Osteoblast (primary cell): ENCODE results near the gene CDKN2AIP. TPM values are rescaled to one million over a fixed set of nuclear protein-coding genes. Genes with fewer than 3 reads are reported as not detected.

ENCODE experiments used
- DNase-seq: peaks from one replicate; pipeline ENCODE4 v3.0.0; 2011; ENCODE audit warnings: low spot score, mixed read lengths; ENCODE audit not compliant: insufficient read length; ENCODE audit errors: missing footprints
- H2AFZ ChIP-seq: 2 replicates; pipeline ENCODE4 v1.6.0; 2011; ENCODE audit warnings: mild to moderate bottlenecking, low read length
- H3K27ac ChIP-seq: 2 replicates; pipeline ENCODE4 v1.5.1; 2011; ENCODE audit warnings: mild to moderate bottlenecking, low read depth, low read length, moderate library complexity
- H3K27me3 ChIP-seq: 2 replicates; pipeline ENCODE4 v1.6.0; 2012; ENCODE audit warnings: mild to moderate bottlenecking, control low read depth, inconsistent platforms, low read length, moderate library complexity; ENCODE audit not compliant: insufficient read depth
- H3K36me3 ChIP-seq: 2 replicates; pipeline ENCODE4 v1.5.1; 2011; ENCODE audit warnings: mild to moderate bottlenecking, low read length, control low read depth, moderate library complexity; ENCODE audit not compliant: insufficient read depth
- H3K4me1 ChIP-seq: 2 replicates; pipeline ENCODE4 v1.5.1; 2011; ENCODE audit warnings: mild to moderate bottlenecking, low read length, control low read depth, moderate library complexity; ENCODE audit not compliant: insufficient read depth
- H3K4me2 ChIP-seq: 2 replicates; pipeline ENCODE4 v1.6.0; 2011; ENCODE audit warnings: mild to moderate bottlenecking, low read length; ENCODE audit not compliant: insufficient read depth
- H3K4me3 ChIP-seq: fragments of 200-600 bp; sonication (generic); 3 replicates; pipeline ENCODE4 v1.5.1; 2012; ENCODE audit warnings: mild to moderate bottlenecking, low read length, inconsistent platforms; ENCODE audit not compliant: insufficient read depth
- H3K79me2 ChIP-seq: 2 replicates; pipeline ENCODE4 v1.6.0; 2012; ENCODE audit warnings: mild to moderate bottlenecking, low read length, control low read depth, inconsistent platforms; ENCODE audit not compliant: insufficient read depth
- H3K9me3 ChIP-seq: 2 replicates; pipeline ENCODE4 v1.5.1; 2011; ENCODE audit warnings: low read depth, low read length, control low read depth
- H4K20me1 ChIP-seq: 2 replicates; pipeline ENCODE4 v1.6.0; 2012; ENCODE audit warnings: mild to moderate bottlenecking, low read length, control low read depth; ENCODE audit not compliant: insufficient read depth
- total RNA-seq: library from RNA; depleted of rRNA; stranded (reverse); fragments of >200 nt; gene quantifications from 2 replicates; pipeline ENCODE4 v1.2.3, GENCODE V29; 2012
- TF ChIP-seq, protein P1 (sequence below): IDR thresholded peaks from 2 replicates; pipeline ENCODE4 v1.5.1; 2011; ENCODE audit warnings: mild to moderate bottlenecking, low read depth, low read length, moderate library complexity; ENCODE audit errors: extremely low read depth

The CDKN2AIP gene
- total RNA-seq, 1 donor, result 15.2 TPM

DNA sequence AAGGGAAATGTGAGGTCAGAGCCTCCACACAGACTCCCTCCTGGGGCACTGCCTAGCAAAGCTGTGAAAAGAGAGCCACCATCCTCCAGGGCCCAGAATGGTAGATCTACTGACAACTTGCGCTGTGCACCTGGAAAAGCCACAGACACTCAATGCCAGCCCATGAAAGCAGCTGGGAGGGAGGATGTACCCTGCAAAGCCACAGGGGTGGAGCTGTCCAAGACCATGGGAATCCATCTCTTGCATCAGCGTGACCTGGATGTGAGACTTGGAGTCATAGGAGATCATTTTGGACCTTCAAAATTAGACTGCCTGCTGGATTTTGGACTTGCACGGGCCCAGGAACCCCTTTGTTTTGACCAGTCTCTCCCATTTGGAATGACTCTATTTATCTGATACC, 22.8 kb downstream of the CDKN2AIP start:
- Histone ChIP-seq H3K36me3 (no peaks in the 10 kb centered on the region), H3K4me1 (no peaks in the 10 kb centered on the region), H4K20me1 (no peaks in the 10 kb centered on the region), H2AFZ (no peak overlapping the region), H3K27ac (no peak overlapping the region), H3K27me3 (no peaks in the 10 kb centered on the region), H3K9me3 (no peaks in the 10 kb centered on the region), H3K4me2 (no peak overlapping the region), H3K79me2 (no peaks in the 10 kb centered on the region), H3K4me3 (no peak overlapping the region)
- DNase-seq, result no peak
- TF ChIP-seq, protein P1, sequence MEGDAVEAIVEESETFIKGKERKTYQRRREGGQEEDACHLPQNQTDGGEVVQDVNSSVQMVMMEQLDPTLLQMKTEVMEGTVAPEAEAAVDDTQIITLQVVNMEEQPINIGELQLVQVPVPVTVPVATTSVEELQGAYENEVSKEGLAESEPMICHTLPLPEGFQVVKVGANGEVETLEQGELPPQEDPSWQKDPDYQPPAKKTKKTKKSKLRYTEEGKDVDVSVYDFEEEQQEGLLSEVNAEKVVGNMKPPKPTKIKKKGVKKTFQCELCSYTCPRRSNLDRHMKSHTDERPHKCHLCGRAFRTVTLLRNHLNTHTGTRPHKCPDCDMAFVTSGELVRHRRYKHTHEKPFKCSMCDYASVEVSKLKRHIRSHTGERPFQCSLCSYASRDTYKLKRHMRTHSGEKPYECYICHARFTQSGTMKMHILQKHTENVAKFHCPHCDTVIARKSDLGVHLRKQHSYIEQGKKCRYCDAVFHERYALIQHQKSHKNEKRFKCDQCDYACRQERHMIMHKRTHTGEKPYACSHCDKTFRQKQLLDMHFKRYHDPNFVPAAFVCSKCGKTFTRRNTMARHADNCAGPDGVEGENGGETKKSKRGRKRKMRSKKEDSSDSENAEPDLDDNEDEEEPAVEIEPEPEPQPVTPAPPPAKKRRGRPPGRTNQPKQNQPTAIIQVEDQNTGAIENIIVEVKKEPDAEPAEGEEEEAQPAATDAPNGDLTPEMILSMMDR, result no peak

DNA sequence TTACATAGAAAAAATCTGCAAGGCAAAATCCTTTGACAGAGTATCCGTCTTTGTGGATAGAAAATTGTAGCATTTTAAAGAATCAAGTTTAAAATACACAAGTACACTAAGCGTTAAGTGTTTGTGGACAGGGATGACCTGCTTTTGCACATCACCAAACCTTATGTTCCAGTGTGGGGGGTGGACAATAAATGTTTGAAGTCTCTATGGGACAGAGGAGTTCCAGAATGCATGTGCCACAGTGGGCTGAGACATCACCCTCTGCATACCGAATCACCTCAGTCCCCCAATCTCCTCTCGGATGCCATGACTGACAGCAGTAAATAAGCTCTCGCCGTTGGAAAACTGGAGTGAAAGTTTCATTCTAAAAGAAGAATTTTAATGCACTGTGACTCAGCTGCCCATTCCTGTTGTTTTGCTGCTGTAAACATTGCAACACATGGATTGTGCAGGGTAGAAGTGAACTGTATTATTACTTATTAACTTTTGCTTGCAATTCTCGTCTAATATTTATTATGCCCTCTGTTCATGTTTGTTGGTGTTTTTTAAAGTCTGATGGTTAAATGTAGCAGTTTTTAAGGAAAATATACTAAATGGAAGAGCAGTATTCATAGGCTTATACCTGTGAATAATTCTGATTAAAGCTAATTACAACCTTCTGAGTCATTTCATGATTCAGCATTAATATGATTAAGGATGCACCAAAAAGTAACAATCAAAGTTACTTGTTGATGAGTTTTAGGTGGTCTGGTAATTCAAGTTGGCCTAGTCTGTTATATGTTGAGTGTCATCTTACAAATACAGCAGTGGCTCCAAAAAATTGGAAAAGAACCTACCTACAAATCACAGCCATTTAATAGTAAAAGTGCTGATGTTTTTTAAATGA, 24.0 kb downstream of the CDKN2AIP start:
- no peaks in the 10 kb centered on the region for H3K4me1 ChIP-seq
- no peak overlapping the region for H3K27ac ChIP-seq
- H3K27me3 ChIP-seq, result no peaks in the 10 kb centered on the region
- no peak overlapping the region for H3K4me2 ChIP-seq
- H3K9me3 ChIP-seq, result no peaks in the 10 kb centered on the region
- H3K36me3 ChIP-seq, result no peaks in the 10 kb centered on the region
- H2AFZ ChIP-seq, result no peak overlapping the region
- no peaks in the 10 kb centered on the region for H4K20me1 ChIP-seq
- TF ChIP-seq, protein P1, result no peak
- no peaks in the 10 kb centered on the region for H3K79me2 ChIP-seq
- DNase-seq, result no peak
- H3K4me3 ChIP-seq, result no peak overlapping the region

DNA sequence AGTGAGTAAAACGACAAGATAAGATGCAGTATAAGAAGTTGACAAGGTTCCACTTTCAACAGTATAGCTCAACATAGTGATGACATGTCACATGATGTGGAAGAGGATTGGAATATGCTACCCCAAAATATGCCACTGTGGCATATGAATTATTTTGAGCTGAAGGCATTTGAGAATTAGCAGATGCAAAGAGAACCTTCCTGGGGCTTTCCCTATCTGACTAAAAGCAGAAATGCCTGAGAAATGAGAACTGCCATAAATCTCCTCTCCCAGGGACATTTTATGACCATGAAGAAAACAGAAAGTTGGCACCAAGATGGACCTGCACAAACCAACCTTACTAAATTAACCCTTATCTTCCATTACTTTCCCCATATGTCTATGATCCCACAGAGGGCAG, 24.8 kb downstream of the CDKN2AIP start:
- Histone ChIP-seq H3K36me3 (no peaks in the 10 kb centered on the region), H3K79me2 (no peaks in the 10 kb centered on the region)
- DNase-seq, result no peak

DNA sequence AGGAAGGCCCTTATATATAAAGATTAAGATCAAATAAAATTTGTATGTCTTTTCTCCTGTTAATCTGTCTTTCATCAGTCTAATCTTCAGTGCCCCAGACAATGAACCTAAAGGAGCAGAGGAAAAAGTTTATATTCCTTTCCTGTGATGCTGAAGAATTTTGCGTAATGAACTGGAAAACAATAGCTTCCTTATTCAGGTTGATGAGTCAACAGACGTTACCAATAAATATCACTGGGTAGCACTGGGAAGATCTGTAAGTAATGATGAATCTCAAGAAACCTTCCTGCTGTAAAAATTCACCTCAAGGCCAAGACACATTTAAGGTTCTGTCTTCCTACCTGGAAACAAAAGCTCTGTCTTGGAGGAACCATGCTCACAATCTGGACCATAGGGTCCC, 25.5 kb downstream of the CDKN2AIP start:
- Histone ChIP-seq H3K4me2 (no peak overlapping the region), H4K20me1 (no peaks in the 10 kb centered on the region), H3K4me1 (no peaks in the 10 kb centered on the region), H3K27ac (no peak overlapping the region), H3K4me3 (no peak overlapping the region), H2AFZ (no peak overlapping the region), H3K79me2 (no peaks in the 10 kb centered on the region), H3K9me3 (no peaks in the 10 kb centered on the region), H3K27me3 (no peaks in the 10 kb centered on the region), H3K36me3 (no peaks in the 10 kb centered on the region)
- TF ChIP-seq, protein P1, result no peak
- no peak for DNase-seq

More for the DNA sequence above, 24.8 kb downstream of the CDKN2AIP start:
- no peaks in the 10 kb centered on the region for H3K9me3 ChIP-seq
- TF ChIP-seq, protein P1, result no peak
- no peak overlapping the region for H3K27ac ChIP-seq
- H3K27me3 ChIP-seq, result no peaks in the 10 kb centered on the region
- H3K4me3 ChIP-seq, result no peak overlapping the region
- H2AFZ ChIP-seq, result no peak overlapping the region
- no peaks in the 10 kb centered on the region for H3K4me1 ChIP-seq
- H3K4me2 ChIP-seq, result no peak overlapping the region
- no peaks in the 10 kb centered on the region for H4K20me1 ChIP-seq
